H9 (cell line): ENCODE data around the gene DHRS2. TPM values are rescaled to one million over a fixed set of nuclear protein-coding genes. Genes with fewer than 3 reads are reported as not detected.

Source experiments
- DNase-seq: peaks from one replicate; pipeline ENCODE4 v3.0.0-alpha.2; 2017
- H2AFZ ChIP-seq: one replicate; pipeline ENCODE4 v1.6.1; 2013; ENCODE audit warnings: mild to moderate bottlenecking, low read length, control low read depth, moderate library complexity
- H2AK5ac ChIP-seq: 2 replicates; pipeline ENCODE4 v1.6.1; 2013; ENCODE audit warnings: low read length, control low read depth, mixed read lengths; ENCODE audit not compliant: insufficient read length
- H2BK120ac ChIP-seq: one replicate; pipeline ENCODE4 v1.6.1; 2013; ENCODE audit warnings: low read depth, mild to moderate bottlenecking, low read length, control low read depth, inconsistent platforms; ENCODE audit not compliant: poor library complexity, severe bottlenecking
- H2BK12ac ChIP-seq: 2 replicates; pipeline ENCODE4 v1.6.1; 2013; ENCODE audit warnings: low read length, control low read depth, mixed read lengths, low read depth; ENCODE audit not compliant: insufficient read length
- H2BK15ac ChIP-seq: 2 replicates; pipeline ENCODE4 v1.6.1; 2013; ENCODE audit warnings: low read depth, low read length, control low read depth
- H2BK20ac ChIP-seq: one replicate; pipeline ENCODE4 v1.6.1; 2013; ENCODE audit warnings: low read depth, mild to moderate bottlenecking, low read length, control low read depth, inconsistent platforms; ENCODE audit not compliant: poor library complexity, severe bottlenecking
- H2BK5ac ChIP-seq: 2 replicates; pipeline ENCODE4 v1.6.1; 2013; ENCODE audit warnings: low read length, control low read depth, mixed read lengths; ENCODE audit not compliant: insufficient read length
- H3K14ac ChIP-seq: 2 replicates; pipeline ENCODE4 v1.6.1; 2013; ENCODE audit warnings: low read length, control low read depth; ENCODE audit not compliant: insufficient read depth
- H3K18ac ChIP-seq: 2 replicates; pipeline ENCODE4 v1.6.1; 2013; ENCODE audit warnings: low read depth, mild to moderate bottlenecking, mixed read lengths, low read length, control low read depth; ENCODE audit not compliant: insufficient read length
- H3K23ac ChIP-seq: 2 replicates; pipeline ENCODE4 v1.6.1; 2013; ENCODE audit warnings: low read length, control low read depth, mixed read lengths, low read depth; ENCODE audit not compliant: insufficient read length
- H3K23me2 ChIP-seq: 2 replicates; pipeline ENCODE4 v1.6.1; 2013; ENCODE audit warnings: low read depth, mild to moderate bottlenecking, mixed read lengths, low read length, control low read depth; ENCODE audit not compliant: insufficient read length, poor library complexity, severe bottlenecking
- H3K27ac ChIP-seq: 2 replicates; pipeline ENCODE4 v1.5.1; 2013; ENCODE audit warnings: low read length, control low read depth, mixed read lengths, low read depth; ENCODE audit not compliant: insufficient read length
- H3K27me3 ChIP-seq: 2 replicates; pipeline ENCODE4 v1.6.1; 2013; ENCODE audit warnings: low read length, control low read depth, inconsistent platforms; ENCODE audit not compliant: insufficient read depth
- H3K4ac ChIP-seq: 2 replicates; pipeline ENCODE4 v1.6.1; 2013; ENCODE audit warnings: low read depth, mild to moderate bottlenecking, control low read depth, inconsistent platforms, low read length, moderate library complexity
- H3K4me1 ChIP-seq: 2 replicates; pipeline ENCODE4 v1.6.1; 2013; ENCODE audit warnings: low read length, control low read depth, inconsistent platforms; ENCODE audit not compliant: insufficient read depth
- H3K4me2 ChIP-seq: 2 replicates; pipeline ENCODE4 v1.6.1; 2013; ENCODE audit warnings: low read length, control low read depth, mixed read lengths; ENCODE audit not compliant: insufficient read length, insufficient read depth
- H3K56ac ChIP-seq: 2 replicates; pipeline ENCODE4 v1.6.1; 2013; ENCODE audit warnings: low read depth, mild to moderate bottlenecking, mixed read lengths, low read length, control low read depth; ENCODE audit not compliant: insufficient read length
- H3K79me1 ChIP-seq: 2 replicates; pipeline ENCODE4 v1.6.1; 2013; ENCODE audit warnings: low read depth, mild to moderate bottlenecking, moderate library complexity, low read length, control low read depth, inconsistent platforms; ENCODE audit not compliant: insufficient read depth, poor library complexity, severe bottlenecking
- H3K79me2 ChIP-seq: 2 replicates; pipeline ENCODE4 v1.6.1; 2013; ENCODE audit warnings: low read length, control low read depth, inconsistent platforms; ENCODE audit not compliant: insufficient read depth
- H3K9ac ChIP-seq: 2 replicates; pipeline ENCODE4 v1.6.1; 2013; ENCODE audit warnings: low read length, control low read depth, mixed read lengths; ENCODE audit not compliant: insufficient read length; ENCODE audit errors: extremely low read depth
- H3K9me3 ChIP-seq: one replicate; pipeline ENCODE4 v1.6.1; 2013; ENCODE audit warnings: low read depth, low read length, inconsistent platforms; ENCODE audit not compliant: control insufficient read depth
- H3T11ph ChIP-seq: one replicate; pipeline ENCODE4 v1.6.1; 2013; ENCODE audit warnings: mild to moderate bottlenecking, low read length, control low read depth, inconsistent platforms
- H4K20me1 ChIP-seq: one replicate; pipeline ENCODE4 v1.6.1; 2013; ENCODE audit not compliant: control insufficient read depth, insufficient read length, insufficient read depth
- H4K5ac ChIP-seq: 2 replicates; pipeline ENCODE4 v1.6.1; 2013; ENCODE audit warnings: low read depth, mild to moderate bottlenecking, mixed read lengths, low read length, control low read depth; ENCODE audit not compliant: insufficient read length
- H4K8ac ChIP-seq: replicated peaks from 2 replicates; pipeline ENCODE4 v1.6.1; 2013; ENCODE audit warnings: low read length, control low read depth, mixed read lengths, low read depth; ENCODE audit not compliant: insufficient read length
- H4K91ac ChIP-seq: 2 replicates; pipeline ENCODE4 v1.6.1; 2013; ENCODE audit warnings: low read depth, mild to moderate bottlenecking, moderate library complexity, mixed read lengths, low read length, control low read depth; ENCODE audit not compliant: insufficient read length
- H3K27ac Mint-ChIP-seq, 3 experiments: 2 replicates in 2 of 3; 3 replicates in 1 of 3; pipeline ENCODE4 v1.8.0; 2020 to 2021; ENCODE audit warnings: mixed read lengths in 3 of 3, mild to moderate bottlenecking in 1 of 3, moderate library complexity in 1 of 3
- H3K27me3 Mint-ChIP-seq: 2 replicates; pipeline ENCODE4 v1.8.0; 2021; ENCODE audit warnings: low read depth, mild to moderate bottlenecking, moderate library complexity, mixed read lengths
- H3K36me3 Mint-ChIP-seq, 3 experiments: 2 replicates in 2 of 3; 3 replicates in 1 of 3; pipeline ENCODE4 v1.8.0; 2020 to 2021; ENCODE audit warnings: low read depth in 3 of 3, mixed read lengths in 3 of 3; ENCODE audit not compliant: insufficient read depth in 1 of 3
- H3K4me1 Mint-ChIP-seq, 2 experiments: 2 replicates each; pipeline ENCODE4 v1.8.0; 2020; ENCODE audit warnings: mixed read lengths in 2 of 2
- H3K4me3 Mint-ChIP-seq, 2 experiments: 2 replicates in 1 of 2; 3 replicates in 1 of 2; pipeline ENCODE4 v1.8.0; 2020 to 2021; ENCODE audit warnings: mild to moderate bottlenecking in 2 of 2, mixed read lengths in 2 of 2, moderate library complexity in 1 of 2
- H3K9me3 Mint-ChIP-seq, 2 experiments: 2 replicates in 1 of 2; 3 replicates in 1 of 2; pipeline ENCODE4 v1.8.0; 2020; ENCODE audit warnings: mild to moderate bottlenecking in 2 of 2, mixed read lengths in 2 of 2, moderate library complexity in 1 of 2
- CTCF ChIP-seq: fragments of 200-600 bp; sonication (generic); conservative IDR thresholded peaks from 3 replicates; pipeline ENCODE4 v1.8.0; 2021; ENCODE audit warnings: antibody characterized with exemption, mild to moderate bottlenecking
- WGBS: extraction: QIAGEN DNeasy Blood & Tissue Kit; methylation state at CpG from one replicate; pipeline ENCODE4 v1.1.7; 2013; ENCODE audit warnings: missing lambda C conversion rate, low lambda C conversion rate, mixed read lengths; ENCODE audit not compliant: insufficient read length; ENCODE audit errors: extremely low coverage; 5-methylcytosine and 5-hydroxymethylcytosine counted together
- total RNA-seq: library from RNA; stranded (reverse); gene quantifications from 2 replicates; pipeline ENCODE4 v1.2.1, GENCODE V29; 2021

The DHRS2 gene
- total RNA-seq, 1 experiment from 2014 or later = 0.66 TPM

GRCh38 chr14:23621204-23621931 is 14.8 kb upstream of the DHRS2 start:
- no peak overlapping the region for H2AFZ ChIP-seq
- no peaks in the 10 kb centered on the region for H3K79me1 ChIP-seq
- no peak overlapping the region for H2BK15ac ChIP-seq
- no peak for DNase-seq
- no peak overlapping the region for H3K27ac ChIP-seq
- no peak overlapping the region for H2BK20ac ChIP-seq
- peaks cover 5% of the 10 kb centered on the region for H3K27me3 Mint-ChIP-seq
- no peak overlapping the region for H2BK5ac ChIP-seq
- no peak overlapping the region for H2BK120ac ChIP-seq
- H3K18ac ChIP-seq = no peak overlapping the region
- H3K23ac ChIP-seq = no peak overlapping the region
- no peak overlapping the region for H3K56ac ChIP-seq
- H3K9me3 Mint-ChIP-seq = peaks cover 34 to 69% of the 10 kb centered on the region in 2 experiments
- no peaks in the 10 kb centered on the region for H4K20me1 ChIP-seq
- no peak overlapping the region for H3K27ac Mint-ChIP-seq
- no peaks in the 10 kb centered on the region for H3K23me2 ChIP-seq
- no peaks in the 10 kb centered on the region for H3K4me1 ChIP-seq
- TF ChIP-seq CTCF = no peak
- no peak overlapping the region for H3K4me3 Mint-ChIP-seq
- no CpG with 5 or more reads among the region's 6 CpGs for WGBS
- no peak overlapping the region for H3T11ph ChIP-seq
- H3K27me3 ChIP-seq = no peaks in the 10 kb centered on the region
- H2BK12ac ChIP-seq = no peak overlapping the region
- peaks cover 0 to 16% (median 0%) of the 10 kb centered on the region in 3 experiments; a peak in 3 of 7 replicates for H3K36me3 Mint-ChIP-seq
- no peak overlapping the region for H3K9ac ChIP-seq
- no peaks in the 10 kb centered on the region for H3K79me2 ChIP-seq
- H3K4me2 ChIP-seq = no peak overlapping the region
- H4K5ac ChIP-seq = no peak overlapping the region
- H3K14ac ChIP-seq = no peak overlapping the region
- no peak overlapping the region for H4K91ac ChIP-seq
- no peaks in the 10 kb centered on the region for H3K4me1 Mint-ChIP-seq
- H3K4ac ChIP-seq = no peak overlapping the region
- H2AK5ac ChIP-seq = no peak overlapping the region
- H3K9me3 ChIP-seq = peaks cover 25% of the 10 kb centered on the region
- no peak overlapping the region for H4K8ac ChIP-seq
